Choroid plexus epithelial cell (primary cell): ENCODE data around the gene DHX30.

Experiments used
- DNase-seq: peaks from one replicate; pipeline ENCODE4 v3.0.0-alpha.2; 2010; ENCODE audit warnings: low read depth
- H3K4me3 ChIP-seq: 2 replicates; pipeline ENCODE4 v1.5.1; 2011; ENCODE audit warnings: low read depth, mild to moderate bottlenecking, control low read depth, low read length, moderate library complexity
- TF ChIP-seq, protein P1 (sequence below): conservative IDR thresholded peaks from 2 replicates; pipeline ENCODE4 v1.5.1; 2011; ENCODE audit warnings: low read depth, mild to moderate bottlenecking, control low read depth, inconsistent platforms, low read length, moderate library complexity

Gene DHX30

DNA sequence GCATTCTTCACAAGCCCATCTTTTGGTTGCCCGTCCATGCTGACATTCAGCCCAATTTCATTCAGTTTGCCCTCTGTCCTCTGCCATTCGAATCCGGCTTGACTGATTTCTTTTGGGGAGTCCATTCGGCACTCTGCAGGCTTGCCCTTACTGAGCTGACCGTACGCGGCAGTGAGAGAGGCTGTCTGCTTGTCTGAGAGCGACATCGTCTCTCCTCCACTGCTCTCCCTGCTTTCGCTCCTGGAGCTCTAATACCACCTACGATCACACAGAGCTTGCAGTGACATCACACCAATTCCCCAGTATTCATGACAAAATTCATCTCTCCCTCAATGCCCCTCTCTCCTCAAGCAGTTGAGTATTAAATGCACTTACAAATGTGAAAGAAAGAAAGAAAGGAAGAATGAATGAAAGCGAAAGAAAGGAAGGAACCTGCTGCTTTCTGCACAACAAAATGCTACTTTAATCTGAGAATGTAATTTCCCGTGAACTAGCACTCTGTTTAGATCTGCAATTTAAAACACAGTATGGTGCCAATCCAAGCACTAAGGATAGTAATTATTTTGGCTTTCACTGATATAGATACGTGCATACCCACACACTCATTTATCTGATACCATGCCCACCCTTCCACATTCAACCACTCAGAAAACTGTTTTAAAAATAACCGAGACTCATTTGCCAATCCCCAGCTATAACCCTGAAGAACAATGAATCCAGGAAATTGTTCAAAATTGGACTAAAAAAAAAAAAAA is 89.5 kb downstream of the DHX30 start:
- no peak for DNase-seq
- H3K4me3 ChIP-seq = no peak overlapping the region
- TF ChIP-seq, protein P1, sequence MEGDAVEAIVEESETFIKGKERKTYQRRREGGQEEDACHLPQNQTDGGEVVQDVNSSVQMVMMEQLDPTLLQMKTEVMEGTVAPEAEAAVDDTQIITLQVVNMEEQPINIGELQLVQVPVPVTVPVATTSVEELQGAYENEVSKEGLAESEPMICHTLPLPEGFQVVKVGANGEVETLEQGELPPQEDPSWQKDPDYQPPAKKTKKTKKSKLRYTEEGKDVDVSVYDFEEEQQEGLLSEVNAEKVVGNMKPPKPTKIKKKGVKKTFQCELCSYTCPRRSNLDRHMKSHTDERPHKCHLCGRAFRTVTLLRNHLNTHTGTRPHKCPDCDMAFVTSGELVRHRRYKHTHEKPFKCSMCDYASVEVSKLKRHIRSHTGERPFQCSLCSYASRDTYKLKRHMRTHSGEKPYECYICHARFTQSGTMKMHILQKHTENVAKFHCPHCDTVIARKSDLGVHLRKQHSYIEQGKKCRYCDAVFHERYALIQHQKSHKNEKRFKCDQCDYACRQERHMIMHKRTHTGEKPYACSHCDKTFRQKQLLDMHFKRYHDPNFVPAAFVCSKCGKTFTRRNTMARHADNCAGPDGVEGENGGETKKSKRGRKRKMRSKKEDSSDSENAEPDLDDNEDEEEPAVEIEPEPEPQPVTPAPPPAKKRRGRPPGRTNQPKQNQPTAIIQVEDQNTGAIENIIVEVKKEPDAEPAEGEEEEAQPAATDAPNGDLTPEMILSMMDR = no peak

GRCh38 chr3:47895241-47895640 is 92.3 kb downstream of the DHX30 start:
- H3K4me3 ChIP-seq = no peak overlapping the region
- TF ChIP-seq, protein P1 = no peak
- DNase-seq = no peak

- H3K4me3 ChIP-seq = no peak overlapping the region
- TF ChIP-seq, protein P1 = no peak
- no peak for DNase-seq
These were observed 93.8 kb downstream of the DHX30 start for GRCh38 chr3:47896736-47897135.

DNA sequence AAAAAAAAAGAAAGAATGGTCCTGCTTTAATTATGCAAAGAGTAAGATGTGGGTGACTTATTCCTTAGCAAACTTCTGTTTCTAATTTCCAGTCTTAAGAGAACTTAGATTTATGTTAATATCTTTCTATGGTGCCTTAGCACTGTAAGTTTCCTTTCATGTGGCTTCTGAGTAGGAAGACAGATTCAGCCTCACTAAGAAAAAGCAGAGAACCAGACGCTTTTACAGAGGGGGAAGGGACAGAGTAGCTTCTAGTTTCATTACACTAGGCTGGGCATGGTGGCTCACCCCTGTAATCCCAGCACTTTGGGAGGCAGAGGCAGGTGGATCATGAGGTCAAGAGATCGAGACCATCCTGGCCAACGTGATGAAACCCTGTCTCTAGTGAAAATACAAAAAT is 95.0 kb downstream of the DHX30 start:
- DNase-seq = no peak
- TF ChIP-seq, protein P1 = no peak
- no peak overlapping the region for H3K4me3 ChIP-seq

- DNase-seq = peak; percentile 48
- TF ChIP-seq, protein P1 = no peak
These were observed 96.7 kb downstream of the DHX30 start for GRCh38 chr3:47899495-47900108.

More at GRCh38 chr3:47899495-47900108, 96.7 kb downstream of the DHX30 start:
- H3K4me3 ChIP-seq = no peak overlapping the region
